Adrenal gland (tissue), 12 donors: ENCODE data around the gene S100P. TPM values are rescaled to one million over a fixed set of nuclear protein-coding genes. Genes with fewer than 3 reads are reported as not detected.

Source experiments
- DNase-seq, 7 donors: peaks; one replicate each; pipeline ENCODE4 v3.0.0-alpha.2; 2019 to 2020
- H3K27ac ChIP-seq, 5 donors: fragments of 200-600 bp; sonication (generic) in 4 of 5; 1 replicate in 3 of 5; 2 replicates in 2 of 5; pipeline versions ENCODE4 v1.5.1 to v1.8.0; 2016 to 2020; ENCODE audit warnings: mild to moderate bottlenecking in 1 of 5
- H3K27me3 ChIP-seq: fragments of 200-600 bp; 2 replicates; pipeline ENCODE4 v1.8.0; 2021
- H3K36me3 ChIP-seq, 2 donors: fragments of 200-600 bp; replicated peaks in 1 of 2; 1 replicate in 1 of 2; 2 replicates in 1 of 2; pipeline versions ENCODE4 v1.5.1 to v1.8.0; 2018 to 2022
- H3K4me1 ChIP-seq, 2 donors: fragments of 200-600 bp; replicated peaks in 1 of 2; 1 replicate in 1 of 2; 2 replicates in 1 of 2; pipeline versions ENCODE4 v1.5.1 to v1.8.0; 2018 to 2021
- H3K4me3 ChIP-seq, 4 donors: fragments of 200-600 bp; sonication (generic) in 3 of 4; one replicate each; pipeline ENCODE4 v1.5.1; 2016 to 2018
- H3K9me3 ChIP-seq, 3 donors: fragments of 200-600 bp; sonication (generic) in 1 of 3; replicated peaks in 1 of 3; 1 replicate in 2 of 3; 2 replicates in 1 of 3; pipeline versions ENCODE4 v1.5.1 to v1.8.0; 2016 to 2021
- CTCF ChIP-seq, 6 experiments: fragments of 450-650 bp in 4 of 6; fragments of 200-600 bp in 2 of 6; sonication (generic) in 1 of 6; IDR thresholded peaks; 1 replicate in 5 of 6; 2 replicates in 1 of 6; pipeline versions ENCODE4 v1.5.1 to v1.8.0; 2016 to 2021; ENCODE audit warnings: antibody characterized with exemption in 6 of 6, mild to moderate bottlenecking in 2 of 6, moderate library complexity in 1 of 6
- POLR2A ChIP-seq, 2 donors: fragments of 450-650 bp; IDR thresholded peaks; one replicate each; pipeline ENCODE4 v1.6.1; 2017; ENCODE audit warnings: antibody characterized with exemption in 2 of 2, mild to moderate bottlenecking in 2 of 2, moderate library complexity in 1 of 2
- WGBS, 4 donors: extraction: QIAGEN DNeasy Blood & Tissue Kit in 2 of 4; methylation state at CpG; one replicate each; pipeline versions ENCODE4 v1.1.5 to v1.1.7; 2013 to 2017; 5-methylcytosine and 5-hydroxymethylcytosine counted together
- intact Hi-C, 2 donors: fragments of 100-400 bp; cut with DNase I; formaldehyde crosslinking; loops; one replicate each; pipeline versions ENCODE4 v1.14.1 to v1.15.0; 2022 to 2023
- polyA plus RNA-seq, 3 donors: library from polyadenylated mRNA; stranded (reverse); fragments of 200-250 nt in 2 of 3; fragments of 350-450 nt in 1 of 3; fragmentation: Illumina TruSeq in 1 of 3; extraction: RNeasy Lipid Tissue Mini Kit (QIAGEN cat#74804) in 1 of 3; gene quantifications; one replicate each; pipeline ENCODE4 v1.2.3, GENCODE V29; 2013 to 2014
- total RNA-seq, 9 donors: library from RNA; depleted of rRNA in 4 of 9; stranded (reverse); fragments of >200 nt in 4 of 9; fragments of 120-200 nt in 1 of 9; fragmentation: NEBNext Ultra II Directional in 1 of 9; extraction: Animal tissue kit (Norgen Biotek cat#: 25700) in 1 of 9; gene quantifications; one replicate each; pipeline versions ENCODE4 v1.1.0 to v1.2.4, GENCODE V29; 2013 to 2023
- donor health status: healthy with polysubstance abuse.
- donor health status: Bipolar disorder and iron deficiency.
- donor health status: DM: yes; HTN: yes; CAD: no.
- donor health status: DM: no; HTN: no; CAD: no.
- donor health status: DM: no; HTN: no; CAD: no.
- donor health status: DM: yes; HTN: yes; CAD: no.

Gene S100P
- total and polyA plus RNA-seq, 12 donors = 0.42 to 1.9 (median 0.84) TPM; not detected in 5

- peak; percentile 93 to 98 (median 95) for DNase-seq
- 1 to 9% (median 2%) methylated on average over 6 to 89 of the region's 89 CpGs for WGBS, 4 donors
- TF ChIP-seq CTCF (IDR thresholded peaks at IDR 0.05) (no peak), POLR2A (IDR thresholded peaks at IDR 0.05) (peak; percentile 34 to 69)
- no peaks in the 10 kb centered on the region for H3K9me3 ChIP-seq
- H3K4me3 ChIP-seq = peak overlapping the region; percentile 22 to 79 (median 44)
- H3K27me3 ChIP-seq = no peaks in the 10 kb centered on the region
- peak overlapping the region in 4 of 5 donors; percentile 49 to 88 (median 77) for H3K27ac ChIP-seq
- H3K36me3 ChIP-seq = no peaks in the 10 kb centered on the region
- H3K4me1 ChIP-seq = peaks cover 16 to 29% of the 10 kb centered on the region in 2 donors
- intact Hi-C loops = no loop called here
These were observed 19.8 kb upstream of the S100P start for GRCh38 chr4:6673660-6674499.

GRCh38 chr4:6674500-6675149 is 19.1 kb upstream of the S100P start:
- Histone ChIP-seq H3K36me3 (no peaks in the 10 kb centered on the region), H3K27me3 (no peaks in the 10 kb centered on the region), H3K27ac (peak overlapping the region in 4 of 5 donors; percentile 22 to 88 (median 77)), H3K9me3 (no peaks in the 10 kb centered on the region), H3K4me1 (peaks cover 16 to 29% of the 10 kb centered on the region in 2 donors), H3K4me3 (peak overlapping the region; percentile 22 to 79 (median 44))
- TF ChIP-seq POLR2A (IDR thresholded peaks at IDR 0.05) (no peak), CTCF (IDR thresholded peaks at IDR 0.05) (peak in 2 of 6 experiments; percentile 19 to 24)
- intact Hi-C loops = no loop called here
- DNase-seq = peak in 1 of 7 donors; percentile 71
- WGBS, 4 donors = 5 to 16% (median 8%) methylated on average over 14 to 40 of the region's 40 CpGs

- H3K9me3 ChIP-seq = no peaks in the 10 kb centered on the region
- DNase-seq = no peak
- H3K4me3 ChIP-seq = no peak overlapping the region
- no peak for TF ChIP-seq POLR2A (IDR thresholded peaks at IDR 0.05)
- TF ChIP-seq CTCF (IDR thresholded peaks at IDR 0.05) = no peak
- intact Hi-C loops = no loop called here
- WGBS, 4 donors = 88 to 91% (median 89%) methylated on average over 21 of the region's 21 CpGs
- peaks cover 16 to 29% of the 10 kb centered on the region in 2 donors for H3K4me1 ChIP-seq
- no peaks in the 10 kb centered on the region for H3K27me3 ChIP-seq
- no peaks in the 10 kb centered on the region for H3K36me3 ChIP-seq
- no peak overlapping the region for H3K27ac ChIP-seq
These were observed 16.7 kb upstream of the S100P start for GRCh38 chr4:6676722-6677558.
